GM12801 (cell line): Measurements from ENCODE around the gene PTPRQ.

ENCODE experiments used
- TF ChIP-seq, protein P1 (sequence below): IDR thresholded peaks from one replicate; pipeline ENCODE4 v1.5.1; 2011; ENCODE audit warnings: control low read depth; ENCODE audit not compliant: insufficient read length; ENCODE audit errors: extremely low read depth

PTPRQ gene

DNA sequence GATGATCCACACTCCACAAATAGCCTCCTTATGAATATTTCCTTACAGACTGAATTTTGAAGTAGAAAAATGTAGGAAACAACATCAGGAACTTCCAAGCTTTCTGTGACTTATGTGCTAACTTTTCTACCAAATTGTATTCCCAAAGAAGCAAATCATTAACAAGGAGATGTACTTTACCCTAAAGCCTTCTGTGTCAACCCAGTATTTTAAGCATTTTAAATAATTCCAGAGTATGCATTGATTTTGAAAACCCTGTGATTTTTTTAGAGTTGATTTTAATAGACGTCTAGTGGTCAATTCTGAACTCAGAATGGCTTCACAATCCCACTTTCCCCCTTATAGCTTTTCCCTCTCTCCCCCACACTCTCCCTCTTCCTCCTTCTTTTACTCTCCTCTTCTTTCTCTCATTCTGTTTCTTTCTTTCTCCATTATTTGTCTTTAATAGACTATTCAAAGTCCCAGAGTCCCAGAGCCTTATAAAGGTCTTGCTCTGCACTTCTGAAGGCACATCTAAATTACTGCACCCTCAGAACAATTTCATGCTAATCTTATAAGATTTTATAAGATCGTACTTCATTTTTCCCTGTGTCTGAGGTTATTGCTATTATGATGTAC is 253.3 kb downstream of the PTPRQ start:
- TF ChIP-seq, protein P1, sequence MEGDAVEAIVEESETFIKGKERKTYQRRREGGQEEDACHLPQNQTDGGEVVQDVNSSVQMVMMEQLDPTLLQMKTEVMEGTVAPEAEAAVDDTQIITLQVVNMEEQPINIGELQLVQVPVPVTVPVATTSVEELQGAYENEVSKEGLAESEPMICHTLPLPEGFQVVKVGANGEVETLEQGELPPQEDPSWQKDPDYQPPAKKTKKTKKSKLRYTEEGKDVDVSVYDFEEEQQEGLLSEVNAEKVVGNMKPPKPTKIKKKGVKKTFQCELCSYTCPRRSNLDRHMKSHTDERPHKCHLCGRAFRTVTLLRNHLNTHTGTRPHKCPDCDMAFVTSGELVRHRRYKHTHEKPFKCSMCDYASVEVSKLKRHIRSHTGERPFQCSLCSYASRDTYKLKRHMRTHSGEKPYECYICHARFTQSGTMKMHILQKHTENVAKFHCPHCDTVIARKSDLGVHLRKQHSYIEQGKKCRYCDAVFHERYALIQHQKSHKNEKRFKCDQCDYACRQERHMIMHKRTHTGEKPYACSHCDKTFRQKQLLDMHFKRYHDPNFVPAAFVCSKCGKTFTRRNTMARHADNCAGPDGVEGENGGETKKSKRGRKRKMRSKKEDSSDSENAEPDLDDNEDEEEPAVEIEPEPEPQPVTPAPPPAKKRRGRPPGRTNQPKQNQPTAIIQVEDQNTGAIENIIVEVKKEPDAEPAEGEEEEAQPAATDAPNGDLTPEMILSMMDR: no peak

DNA sequence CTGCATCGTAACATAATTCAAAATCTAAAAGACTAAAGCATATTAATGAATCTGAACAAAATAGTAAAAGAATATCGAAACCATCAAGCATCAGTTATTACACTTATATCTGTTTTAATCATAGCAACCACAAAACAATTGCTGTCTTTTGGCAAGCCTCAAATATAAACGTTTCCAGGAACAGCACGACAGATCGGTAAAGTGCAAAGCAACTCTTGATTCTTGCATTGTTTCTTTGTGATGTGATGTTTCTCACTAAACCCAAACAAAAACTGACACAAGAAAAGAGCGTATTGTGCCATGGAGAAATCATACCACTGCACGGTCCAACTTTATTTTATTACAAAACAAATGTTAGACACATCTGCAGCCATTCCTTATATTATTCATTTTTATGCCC is 254.2 kb downstream of the PTPRQ start:
- TF ChIP-seq, protein P1: no peak

DNA sequence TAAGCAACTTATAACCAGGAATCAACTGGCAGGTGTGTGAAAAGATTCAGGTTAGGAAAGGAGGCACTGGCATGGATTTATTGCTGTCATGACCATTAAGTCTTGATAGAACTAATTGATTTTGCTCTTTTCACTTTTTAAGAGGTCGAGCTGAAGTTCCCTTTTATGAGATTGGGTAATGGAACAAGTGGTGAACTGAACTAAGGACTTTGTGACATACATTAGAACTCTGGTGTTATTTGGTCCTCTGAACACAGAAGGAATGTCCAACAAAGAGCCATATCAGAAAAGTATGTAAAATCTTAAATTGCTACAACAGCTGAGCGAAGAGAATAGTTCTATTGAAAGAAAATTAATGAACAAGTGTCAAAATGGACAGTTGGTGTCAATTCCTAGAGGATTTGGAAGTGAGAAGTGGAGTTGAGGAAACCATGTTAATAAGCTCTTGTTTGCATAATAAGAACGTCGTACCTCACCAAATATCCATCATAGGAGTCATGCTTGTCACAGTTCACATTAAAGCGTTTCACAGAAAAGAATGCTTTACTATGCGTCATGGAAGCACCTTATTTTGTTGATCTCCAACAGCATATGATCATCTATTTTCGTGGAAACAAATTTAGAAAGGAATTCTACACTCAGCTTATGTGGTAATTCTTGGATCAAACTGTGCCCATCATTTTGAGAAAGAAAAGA is 255.0 kb downstream of the PTPRQ start:
- TF ChIP-seq, protein P1: no peak

DNA sequence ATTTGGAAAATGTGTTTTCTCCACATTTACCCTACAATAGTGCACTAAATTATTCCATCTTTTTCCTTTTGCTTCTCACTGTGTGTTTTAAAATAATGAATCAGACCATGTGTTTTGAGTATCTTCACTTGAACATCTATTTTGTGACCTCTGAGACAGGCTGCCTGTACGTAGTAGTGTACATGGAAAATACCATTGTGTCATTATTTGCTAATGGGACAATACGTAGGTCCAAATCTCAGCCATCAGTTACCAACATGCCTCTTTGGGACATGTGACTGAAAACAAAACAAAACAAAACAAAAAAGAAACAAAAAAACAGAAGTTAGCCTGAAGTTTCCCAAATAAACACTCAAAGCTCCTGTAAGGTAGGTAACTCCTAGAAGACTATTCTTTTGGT is 256.3 kb downstream of the PTPRQ start:
- TF ChIP-seq, protein P1: no peak

DNA sequence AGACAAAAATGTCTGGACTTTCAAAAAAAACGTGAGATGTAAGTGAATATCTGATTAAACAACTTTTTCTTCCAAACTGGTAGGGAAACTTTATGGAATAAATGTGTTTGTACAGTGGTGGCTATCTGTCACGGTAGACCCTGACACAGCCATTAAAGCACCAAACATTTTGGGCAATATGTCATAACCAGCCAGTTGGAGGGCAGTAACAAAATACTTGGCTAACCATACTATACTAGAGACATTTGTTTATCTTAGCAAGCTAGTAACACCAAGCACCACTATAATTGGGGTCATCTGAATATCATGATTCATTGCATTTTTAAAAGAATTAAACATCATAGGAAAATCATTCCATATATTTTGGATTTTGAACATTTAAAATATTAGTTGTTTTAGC is 257.4 kb downstream of the PTPRQ start:
- TF ChIP-seq, protein P1: no peak

DNA sequence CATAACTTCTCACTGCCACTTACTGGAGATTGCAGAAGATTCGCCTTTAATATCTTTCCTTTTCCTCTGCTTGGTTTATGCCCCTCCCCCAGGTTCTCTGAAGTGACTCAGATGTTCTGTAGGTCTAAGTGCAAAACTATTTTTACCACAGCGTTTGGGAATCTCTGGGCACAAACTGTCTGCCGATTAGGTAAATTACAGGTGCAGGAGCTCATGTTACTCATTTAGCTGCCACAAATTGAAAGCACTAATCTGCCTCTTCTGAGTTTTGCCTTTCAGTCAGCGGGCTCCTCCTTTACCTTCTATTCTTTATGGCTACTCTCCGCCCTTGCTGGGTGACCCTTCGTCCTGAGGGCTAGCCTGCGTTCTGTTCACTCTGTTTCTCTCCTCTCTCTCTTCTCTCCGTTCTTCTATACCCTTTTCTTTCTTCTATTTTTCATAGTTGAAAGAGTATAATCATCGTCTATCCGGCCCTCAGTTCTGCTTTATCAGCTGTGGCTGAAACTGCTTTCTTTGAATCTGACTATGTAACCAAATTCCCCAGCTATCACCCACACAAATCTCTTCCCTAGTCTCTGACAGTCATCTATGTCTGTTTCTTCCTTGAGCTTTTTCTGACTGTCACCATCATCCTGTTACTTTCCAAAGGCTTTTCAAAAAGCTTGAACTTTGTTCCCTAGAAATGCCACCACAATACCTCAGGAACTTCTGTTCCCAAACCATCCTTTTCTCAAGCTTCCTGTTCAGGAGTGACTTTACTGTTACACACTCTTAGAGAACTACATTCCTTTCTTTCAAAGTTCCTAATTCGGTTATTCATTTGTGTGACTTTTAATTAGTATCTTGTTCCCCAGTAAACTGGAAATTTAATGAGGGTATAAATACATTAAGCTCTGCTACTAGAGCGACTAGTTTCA is 259.1 kb downstream of the PTPRQ start:
- TF ChIP-seq, protein P1: no peak

DNA sequence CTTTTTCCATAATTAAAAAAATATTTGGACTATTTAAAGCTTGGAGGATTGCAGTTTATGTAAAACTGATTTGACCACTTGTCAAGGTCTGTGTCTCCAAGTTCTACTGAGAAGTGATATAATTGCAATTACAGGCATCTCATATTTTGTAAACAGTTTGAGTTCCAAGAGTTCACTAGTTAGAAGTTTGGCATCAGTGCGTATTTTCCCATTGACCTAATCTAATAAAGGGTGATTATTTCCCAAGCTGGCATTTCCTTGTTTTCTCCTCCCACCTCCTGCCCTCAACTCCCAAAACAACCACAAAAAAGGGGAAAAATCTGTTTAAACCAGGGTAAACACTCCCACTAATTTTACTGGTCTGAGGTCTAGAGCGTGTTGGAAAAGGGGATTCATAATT is 260.4 kb downstream of the PTPRQ start:
- TF ChIP-seq, protein P1: no peak
